Germinal center (tissue), 1 donor: ENCODE data around the gene TNFSF11.
"Not testable (repeated sequence)": the region's sequence is repeated elsewhere in the genome, so short reads cannot be mapped to it uniquely, and the experiment has no call there.

Experiments used
- DNase-seq: peaks from one replicate; pipeline ENCODE4 v3.0.0; 2012; ENCODE audit warnings: mixed read lengths, low spot score

The TNFSF11 gene

GRCh38 chr13:42560320-42560719 is 13.6 kb upstream of the TNFSF11 start:
- DNase-seq = not testable (repeated sequence)

- no peak for DNase-seq
Measured at GRCh38 chr13:42561752-42562467, 12.0 kb upstream of the TNFSF11 start.

GRCh38 chr13:42567906-42568305 is 6.0 kb upstream of the TNFSF11 start:
- no peak for DNase-seq

GRCh38 chr13:42569576-42570344 is 4.2 kb upstream of the TNFSF11 start:
- no peak for DNase-seq

- no peak for DNase-seq
Measured at GRCh38 chr13:42571895-42572294, 2.1 kb upstream of the TNFSF11 start.

GRCh38 chr13:42574435-42575311 is 721 bp downstream of the TNFSF11 start:
- DNase-seq = peak; percentile 81

GRCh38 chr13:42575938-42576337 is 2.0 kb downstream of the TNFSF11 start:
- DNase-seq = no peak

- no peak for DNase-seq
Measured at GRCh38 chr13:42577538-42577937, 3.6 kb downstream of the TNFSF11 start.

- no peak for DNase-seq
Measured at GRCh38 chr13:42580644-42581043, 6.7 kb downstream of the TNFSF11 start.

GRCh38 chr13:42581427-42581826 is 7.5 kb downstream of the TNFSF11 start:
- DNase-seq = no peak

GRCh38 chr13:42591602-42592001 is 17.6 kb downstream of the TNFSF11 start:
- DNase-seq = no peak

GRCh38 chr13:42592915-42593900 is 19.3 kb downstream of the TNFSF11 start:
- DNase-seq = no peak

- DNase-seq = peak; percentile 67
Measured at GRCh38 chr13:42594481-42595252, 20.7 kb downstream of the TNFSF11 start.

- no peak for DNase-seq
Measured at GRCh38 chr13:42595253-42595571, 21.3 kb downstream of the TNFSF11 start.

- no peak for DNase-seq
Measured at GRCh38 chr13:42597505-42597904, 23.6 kb downstream of the TNFSF11 start.

- DNase-seq = no peak
Measured at GRCh38 chr13:42600943-42601342, 27.0 kb downstream of the TNFSF11 start.

- peak; percentile 30 for DNase-seq
Measured at GRCh38 chr13:42602906-42603305, 29.0 kb downstream of the TNFSF11 start.

GRCh38 chr13:42603571-42603970 is 29.6 kb downstream of the TNFSF11 start:
- DNase-seq = no peak

- peak; percentile 17 for DNase-seq
Measured at GRCh38 chr13:42607546-42607945, 33.6 kb downstream of the TNFSF11 start.

- DNase-seq = no peak
Measured at GRCh38 chr13:42610649-42611048, 36.7 kb downstream of the TNFSF11 start.
